ENCODE data around the gene PACSIN1.

The PACSIN1 gene

DNA sequence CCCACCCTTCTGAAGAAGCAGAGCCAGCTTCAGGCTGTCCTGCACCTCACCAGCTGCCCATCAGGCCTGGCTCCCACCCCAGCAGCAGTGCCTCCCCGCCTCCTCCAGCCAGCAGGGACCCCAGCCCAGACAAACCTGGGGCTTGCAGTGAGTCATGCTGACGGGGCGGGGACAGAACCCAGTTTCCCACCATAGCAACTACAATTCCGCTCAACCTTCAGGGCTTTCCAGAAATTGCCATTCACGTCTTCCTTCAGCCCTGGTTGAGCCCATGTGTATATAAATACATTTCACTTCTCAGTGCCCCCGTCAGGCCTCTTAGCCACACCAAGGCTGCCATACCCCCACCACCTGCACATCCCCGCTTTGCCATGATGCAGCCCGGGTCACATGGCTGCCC lies 85.8 kb downstream of the PACSIN1 start:
- TF ChIP-seq, protein P1, sequence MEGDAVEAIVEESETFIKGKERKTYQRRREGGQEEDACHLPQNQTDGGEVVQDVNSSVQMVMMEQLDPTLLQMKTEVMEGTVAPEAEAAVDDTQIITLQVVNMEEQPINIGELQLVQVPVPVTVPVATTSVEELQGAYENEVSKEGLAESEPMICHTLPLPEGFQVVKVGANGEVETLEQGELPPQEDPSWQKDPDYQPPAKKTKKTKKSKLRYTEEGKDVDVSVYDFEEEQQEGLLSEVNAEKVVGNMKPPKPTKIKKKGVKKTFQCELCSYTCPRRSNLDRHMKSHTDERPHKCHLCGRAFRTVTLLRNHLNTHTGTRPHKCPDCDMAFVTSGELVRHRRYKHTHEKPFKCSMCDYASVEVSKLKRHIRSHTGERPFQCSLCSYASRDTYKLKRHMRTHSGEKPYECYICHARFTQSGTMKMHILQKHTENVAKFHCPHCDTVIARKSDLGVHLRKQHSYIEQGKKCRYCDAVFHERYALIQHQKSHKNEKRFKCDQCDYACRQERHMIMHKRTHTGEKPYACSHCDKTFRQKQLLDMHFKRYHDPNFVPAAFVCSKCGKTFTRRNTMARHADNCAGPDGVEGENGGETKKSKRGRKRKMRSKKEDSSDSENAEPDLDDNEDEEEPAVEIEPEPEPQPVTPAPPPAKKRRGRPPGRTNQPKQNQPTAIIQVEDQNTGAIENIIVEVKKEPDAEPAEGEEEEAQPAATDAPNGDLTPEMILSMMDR (IDR thresholded peaks at IDR 0.05; ENCODE audit: low read depth, low read length) = no peak
- DNase-seq (ENCODE audit: low read depth in 2 of 2) = no peak
- no peak overlapping the region for H3K4me3 ChIP-seq (replicated peaks in 1 of 2; ENCODE audit: low read depth in 2 of 2, low read length in 2 of 2)

DNA sequence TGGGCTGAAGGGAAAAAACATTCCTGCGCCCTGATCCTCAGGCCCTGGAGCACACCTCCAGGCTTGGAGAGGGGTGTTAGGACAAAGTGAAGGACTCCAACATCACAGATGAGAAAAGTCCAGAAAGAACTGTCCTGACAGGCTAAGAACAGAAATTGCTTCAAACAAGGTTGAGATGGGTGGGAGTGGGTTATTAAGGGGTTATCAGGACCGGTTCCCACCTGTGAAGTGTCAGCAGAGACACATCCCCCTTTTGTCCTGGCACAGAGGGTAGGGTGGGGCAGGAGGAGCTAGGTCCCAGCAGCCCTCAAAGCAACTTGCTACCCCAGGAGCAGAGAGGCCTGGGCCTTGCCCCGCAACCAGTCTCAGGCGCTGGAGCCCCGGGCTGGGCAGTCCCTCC lies 86.7 kb downstream of the PACSIN1 start:
- TF ChIP-seq, protein P1 (IDR thresholded peaks at IDR 0.05; ENCODE audit: low read depth, low read length) = no peak
- H3K4me3 ChIP-seq (replicated peaks in 1 of 2; ENCODE audit: low read depth in 2 of 2, low read length in 2 of 2) = no peak overlapping the region
- DNase-seq (ENCODE audit: low read depth in 2 of 2) = no peak

DNA sequence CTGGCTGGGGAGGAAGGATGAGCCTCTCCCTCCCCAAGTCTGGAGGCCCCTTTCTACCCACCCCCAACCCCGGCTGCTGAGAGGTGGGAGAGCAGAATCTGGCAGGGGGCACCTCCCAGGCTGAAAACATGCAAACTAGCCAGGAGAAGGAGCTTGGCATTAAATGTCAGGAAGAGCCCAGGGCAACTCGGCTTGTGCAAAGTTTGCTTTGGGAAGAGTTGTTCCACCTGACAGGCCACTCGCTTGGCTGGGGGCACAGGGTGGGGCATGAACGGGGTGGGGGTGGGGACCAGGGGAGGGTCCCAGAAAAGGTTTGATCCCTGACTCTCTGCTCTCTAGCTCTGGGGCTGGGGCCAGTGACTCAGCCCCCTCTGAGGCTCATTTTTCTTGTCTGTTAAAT lies 87.3 kb downstream of the PACSIN1 start:
- TF ChIP-seq, protein P1 (IDR thresholded peaks at IDR 0.05; ENCODE audit: low read depth, low read length) = no peak
- DNase-seq (ENCODE audit: low read depth in 2 of 2) = no peak
- H3K4me3 ChIP-seq (replicated peaks in 1 of 2; ENCODE audit: low read depth in 2 of 2, low read length in 2 of 2) = no peak overlapping the region

DNA sequence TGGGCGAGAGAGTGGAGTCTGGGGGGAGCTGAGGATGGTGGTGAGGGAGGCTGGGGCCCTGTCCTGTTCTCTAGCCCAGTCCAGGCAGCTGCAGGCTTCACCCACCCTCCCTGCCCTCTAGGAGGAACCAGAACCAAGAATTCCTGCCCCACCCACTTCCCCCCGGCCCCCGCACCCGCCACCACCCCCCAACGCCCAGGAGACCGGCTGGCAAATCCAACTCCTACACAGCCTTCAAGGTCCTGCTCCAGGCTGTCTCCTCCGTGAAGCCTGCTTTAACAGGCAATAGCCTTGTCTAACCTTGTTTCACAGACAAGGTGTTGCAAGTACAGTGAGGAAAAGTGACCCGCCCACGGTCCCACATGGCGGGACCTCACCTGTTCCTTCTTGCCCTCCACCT lies 87.9 kb downstream of the PACSIN1 start:
- TF ChIP-seq, protein P1 (IDR thresholded peaks at IDR 0.05; ENCODE audit: low read depth, low read length) = no peak
- DNase-seq (ENCODE audit: low read depth in 2 of 2) = no peak
- no peak overlapping the region for H3K4me3 ChIP-seq (replicated peaks in 1 of 2; ENCODE audit: low read depth in 2 of 2, low read length in 2 of 2)

GRCh38 chr6:34554291-34555006 lies 88.6 kb downstream of the PACSIN1 start:
- no peak overlapping the region for H3K4me3 ChIP-seq (replicated peaks in 1 of 2; ENCODE audit: low read depth in 2 of 2, low read length in 2 of 2)
- no peak for DNase-seq (ENCODE audit: low read depth in 2 of 2)
- TF ChIP-seq, protein P1 (IDR thresholded peaks at IDR 0.05; ENCODE audit: low read depth, low read length) = no peak

- TF ChIP-seq, protein P1 (IDR thresholded peaks at IDR 0.05; ENCODE audit: low read depth, low read length) = no peak
- DNase-seq (ENCODE audit: low read depth in 2 of 2) = no peak
- H3K4me3 ChIP-seq (replicated peaks in 1 of 2; ENCODE audit: low read depth in 2 of 2, low read length in 2 of 2) = no peak overlapping the region
These were observed 89.1 kb downstream of the PACSIN1 start for GRCh38 chr6:34555007-34555322.

GRCh38 chr6:34555328-34555727 lies 89.5 kb downstream of the PACSIN1 start:
- TF ChIP-seq, protein P1 (IDR thresholded peaks at IDR 0.05; ENCODE audit: low read depth, low read length) = no peak
- DNase-seq (ENCODE audit: low read depth in 2 of 2) = no peak
- H3K4me3 ChIP-seq (replicated peaks in 1 of 2; ENCODE audit: low read depth in 2 of 2, low read length in 2 of 2) = no peak overlapping the region
